BJ (cell line): ENCODE measurements around the gene OPCML. TPM values are rescaled to one million over a fixed set of nuclear protein-coding genes. Genes with fewer than 3 reads are reported as not detected.

Source experiments
- CTCF ChIA-PET: fragments of 350-600 bp; formaldehyde crosslinking; extraction: SDS; loops from one replicate; lab custom pipeline; 2021; ENCODE audit warnings: antibody characterized with exemption, inconsistent platforms; lab: Yijun Ruan, JAX
- POLR2A ChIA-PET: fragments of 300-600 bp; sonication (Branson Sonifier 250); formaldehyde crosslinking; extraction: SDS; loops from one replicate; lab custom pipeline; 2021; ENCODE audit warnings: antibody characterized with exemption; lab: Charles Lee
- DNase-seq: peaks from one replicate; pipeline ENCODE4 v3.0.0-alpha.2; 2011; ENCODE audit warnings: low read depth
- H3K27me3 ChIP-seq: 2 replicates; pipeline ENCODE4 v1.6.0; 2011; ENCODE audit warnings: low read length; ENCODE audit not compliant: control insufficient read depth, insufficient read depth
- H3K36me3 ChIP-seq: 2 replicates; pipeline ENCODE4 v1.5.1; 2011; ENCODE audit warnings: low read length; ENCODE audit not compliant: control insufficient read depth, insufficient read depth
- H3K4me3 ChIP-seq: 2 replicates; pipeline ENCODE4 v1.5.1; 2011; ENCODE audit warnings: low read depth, mild to moderate bottlenecking, control low read depth, low read length
- polyA plus RNA-seq: library from polyadenylated mRNA; depleted of rRNA; stranded (reverse); fragments of >200 nt; gene quantifications from 2 replicates; pipeline ENCODE4 v1.2.3, GENCODE V29; 2011
- TF ChIP-seq, protein P1 (sequence below): IDR thresholded peaks from 2 replicates; pipeline ENCODE4 v1.5.1; 2011; ENCODE audit warnings: low read depth, mild to moderate bottlenecking, control low read depth, inconsistent platforms, low read length, moderate library complexity; ENCODE audit not compliant: insufficient read depth

Gene OPCML
- polyA plus RNA-seq, 1 experiment: 2.0 TPM

DNA sequence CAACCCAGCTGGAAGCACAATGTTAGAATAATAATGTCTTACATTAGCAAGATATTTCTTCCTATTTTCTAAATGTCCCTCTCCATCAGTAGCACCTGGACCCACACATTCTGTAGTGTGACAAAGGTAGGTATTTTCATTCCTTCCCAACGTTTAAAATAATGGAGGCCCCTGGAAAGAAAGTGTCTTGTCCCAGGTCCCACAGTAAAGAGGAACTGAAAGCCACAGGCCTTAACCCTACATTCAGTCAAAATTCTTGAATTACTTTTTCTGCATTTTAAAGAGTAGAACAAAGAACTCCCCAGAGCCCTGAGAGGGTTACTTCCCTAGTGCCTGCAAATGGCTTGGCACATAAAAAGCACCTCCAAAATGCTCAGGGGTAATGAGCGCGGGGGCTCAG is 26.3 kb downstream of the OPCML start:
- DNase-seq: no peak
- POLR2A ChIA-PET: no interaction called here
- H3K36me3 ChIP-seq: no peaks in the 10 kb centered on the region
- CTCF ChIA-PET: no interaction called here
- no peaks in the 10 kb centered on the region for H3K27me3 ChIP-seq
- H3K4me3 ChIP-seq: no peak overlapping the region
- TF ChIP-seq, protein P1, sequence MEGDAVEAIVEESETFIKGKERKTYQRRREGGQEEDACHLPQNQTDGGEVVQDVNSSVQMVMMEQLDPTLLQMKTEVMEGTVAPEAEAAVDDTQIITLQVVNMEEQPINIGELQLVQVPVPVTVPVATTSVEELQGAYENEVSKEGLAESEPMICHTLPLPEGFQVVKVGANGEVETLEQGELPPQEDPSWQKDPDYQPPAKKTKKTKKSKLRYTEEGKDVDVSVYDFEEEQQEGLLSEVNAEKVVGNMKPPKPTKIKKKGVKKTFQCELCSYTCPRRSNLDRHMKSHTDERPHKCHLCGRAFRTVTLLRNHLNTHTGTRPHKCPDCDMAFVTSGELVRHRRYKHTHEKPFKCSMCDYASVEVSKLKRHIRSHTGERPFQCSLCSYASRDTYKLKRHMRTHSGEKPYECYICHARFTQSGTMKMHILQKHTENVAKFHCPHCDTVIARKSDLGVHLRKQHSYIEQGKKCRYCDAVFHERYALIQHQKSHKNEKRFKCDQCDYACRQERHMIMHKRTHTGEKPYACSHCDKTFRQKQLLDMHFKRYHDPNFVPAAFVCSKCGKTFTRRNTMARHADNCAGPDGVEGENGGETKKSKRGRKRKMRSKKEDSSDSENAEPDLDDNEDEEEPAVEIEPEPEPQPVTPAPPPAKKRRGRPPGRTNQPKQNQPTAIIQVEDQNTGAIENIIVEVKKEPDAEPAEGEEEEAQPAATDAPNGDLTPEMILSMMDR: no peak

DNA sequence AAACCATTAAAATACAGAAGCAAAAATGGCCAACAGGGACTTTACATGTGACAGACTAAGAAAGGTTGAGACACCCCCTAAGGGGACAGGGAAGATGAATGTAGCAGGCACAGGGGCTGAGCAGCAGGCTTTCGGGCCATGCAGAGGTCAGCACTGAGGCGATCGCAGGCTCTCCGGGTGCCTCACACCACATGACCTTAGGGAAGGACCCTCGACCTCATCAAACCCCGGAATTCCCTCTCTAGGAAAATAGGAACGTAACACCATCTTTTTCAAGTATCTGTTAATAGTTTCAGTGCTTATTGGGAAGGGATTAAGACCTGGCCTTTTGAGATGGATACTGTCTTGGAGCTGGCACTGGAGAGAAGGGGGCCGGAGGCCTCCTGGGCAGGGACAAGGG is 27.4 kb downstream of the OPCML start:
- CTCF ChIA-PET: no interaction called here
- DNase-seq: no peak
- POLR2A ChIA-PET: no interaction called here
- no peak overlapping the region for H3K4me3 ChIP-seq
- H3K36me3 ChIP-seq: no peaks in the 10 kb centered on the region
- TF ChIP-seq, protein P1: no peak
- no peaks in the 10 kb centered on the region for H3K27me3 ChIP-seq

DNA sequence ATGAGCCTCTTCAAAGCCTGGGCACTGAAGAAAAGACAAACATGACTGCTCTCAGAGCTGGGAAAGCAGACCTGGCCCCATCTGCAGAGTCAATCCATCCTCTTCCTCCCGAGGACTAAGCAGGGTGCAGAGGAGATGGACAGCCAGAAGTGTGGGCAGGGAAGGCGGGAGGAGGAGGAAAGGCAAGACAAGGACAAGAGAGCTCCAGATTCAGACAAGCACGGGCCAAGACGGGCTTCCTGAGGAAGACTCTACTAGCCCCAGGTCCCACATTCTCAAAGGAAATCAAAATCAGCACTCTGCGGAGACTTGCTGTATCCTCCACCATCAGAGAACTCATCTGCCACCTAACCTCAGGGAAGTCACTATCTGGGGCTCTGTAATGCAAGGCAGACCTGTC is 28.5 kb downstream of the OPCML start:
- TF ChIP-seq, protein P1: no peak
- CTCF ChIA-PET: no interaction called here

DNA sequence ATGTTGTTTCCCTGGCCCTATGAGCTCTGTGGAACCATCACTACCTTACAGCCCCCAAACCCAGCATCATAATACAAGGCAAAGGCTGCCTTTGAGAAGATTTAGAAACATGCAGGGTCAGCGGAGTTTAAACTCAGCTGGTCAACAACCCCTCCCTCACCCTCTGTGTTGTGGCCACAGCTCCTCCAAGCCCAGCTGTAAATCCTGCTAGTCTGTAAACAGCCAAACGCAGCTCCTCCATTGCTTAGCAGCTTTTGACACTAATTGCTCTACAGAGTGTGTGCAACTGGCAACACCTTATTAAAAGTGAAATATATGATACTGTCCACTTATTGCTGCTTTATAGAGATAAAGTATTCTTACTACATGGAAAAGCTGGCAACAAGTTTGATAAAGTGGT is 29.1 kb downstream of the OPCML start:
- DNase-seq: no peak
- POLR2A ChIA-PET: no interaction called here
- H3K27me3 ChIP-seq: no peaks in the 10 kb centered on the region
- no peaks in the 10 kb centered on the region for H3K36me3 ChIP-seq
- CTCF ChIA-PET: no interaction called here
- TF ChIP-seq, protein P1: no peak
- no peak overlapping the region for H3K4me3 ChIP-seq

More for the DNA sequence above, 28.5 kb downstream of the OPCML start:
- Histone ChIP-seq H3K27me3 (no peaks in the 10 kb centered on the region), H3K36me3 (no peaks in the 10 kb centered on the region), H3K4me3 (no peak overlapping the region)
- no peak for DNase-seq
- POLR2A ChIA-PET: no interaction called here

DNA sequence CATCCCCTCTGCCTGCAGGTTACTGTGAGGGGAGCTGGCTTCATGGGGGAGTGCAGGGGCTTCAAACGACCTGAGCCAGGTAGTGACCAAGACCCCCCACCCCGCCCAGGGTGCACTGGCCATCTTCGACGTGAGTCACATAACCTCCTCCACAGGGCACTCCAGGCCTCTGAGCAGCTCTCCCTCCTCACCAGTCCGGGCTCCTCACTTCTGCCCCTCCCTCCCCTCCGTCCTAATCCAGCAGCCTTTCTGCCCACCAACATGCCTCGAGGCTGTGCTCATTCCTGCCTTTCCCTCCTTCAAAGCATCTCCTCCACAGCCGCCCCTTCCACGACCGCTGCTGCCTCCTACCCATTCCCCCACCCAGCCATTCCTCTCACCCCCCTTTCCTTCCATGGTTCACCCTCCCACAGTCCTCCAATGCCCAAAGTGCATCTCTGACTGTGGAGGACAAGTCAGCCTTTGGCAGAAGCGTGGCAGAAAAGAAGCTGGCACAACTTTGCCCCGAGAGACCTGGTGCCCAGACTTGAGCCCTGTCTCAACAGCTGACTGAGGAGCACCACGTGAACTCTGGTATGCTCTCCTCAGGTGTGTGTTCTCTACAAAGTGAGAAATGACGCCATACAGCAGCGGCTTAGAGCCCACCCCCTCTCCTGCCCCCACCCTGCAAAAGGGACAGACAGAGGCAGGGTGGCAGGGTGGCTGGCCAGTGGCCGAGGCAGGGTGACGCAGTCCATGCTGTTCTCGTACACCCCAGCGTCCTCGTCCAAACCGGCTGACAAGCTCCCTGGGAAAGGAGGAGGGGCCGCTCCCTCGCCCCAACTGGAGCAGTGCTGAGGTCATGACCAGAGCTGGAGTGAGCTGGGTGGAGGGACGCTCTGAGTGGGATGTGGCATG is 30.4 kb downstream of the OPCML start:
- ChIA-PET POLR2A (no interaction called here), CTCF (no interaction called here)
- Histone ChIP-seq H3K4me3 (no peak overlapping the region), H3K36me3 (no peaks in the 10 kb centered on the region), H3K27me3 (no peaks in the 10 kb centered on the region)
- TF ChIP-seq, protein P1: no peak
- no peak for DNase-seq
